ENCODE data around the gene MYOZ3. TPM values are rescaled to one million over a fixed set of nuclear protein-coding genes. Genes with fewer than 3 reads are reported as not detected.

MYOZ3 gene
- polyA plus RNA-seq, 1 donor from 2014 or later = not detected

DNA sequence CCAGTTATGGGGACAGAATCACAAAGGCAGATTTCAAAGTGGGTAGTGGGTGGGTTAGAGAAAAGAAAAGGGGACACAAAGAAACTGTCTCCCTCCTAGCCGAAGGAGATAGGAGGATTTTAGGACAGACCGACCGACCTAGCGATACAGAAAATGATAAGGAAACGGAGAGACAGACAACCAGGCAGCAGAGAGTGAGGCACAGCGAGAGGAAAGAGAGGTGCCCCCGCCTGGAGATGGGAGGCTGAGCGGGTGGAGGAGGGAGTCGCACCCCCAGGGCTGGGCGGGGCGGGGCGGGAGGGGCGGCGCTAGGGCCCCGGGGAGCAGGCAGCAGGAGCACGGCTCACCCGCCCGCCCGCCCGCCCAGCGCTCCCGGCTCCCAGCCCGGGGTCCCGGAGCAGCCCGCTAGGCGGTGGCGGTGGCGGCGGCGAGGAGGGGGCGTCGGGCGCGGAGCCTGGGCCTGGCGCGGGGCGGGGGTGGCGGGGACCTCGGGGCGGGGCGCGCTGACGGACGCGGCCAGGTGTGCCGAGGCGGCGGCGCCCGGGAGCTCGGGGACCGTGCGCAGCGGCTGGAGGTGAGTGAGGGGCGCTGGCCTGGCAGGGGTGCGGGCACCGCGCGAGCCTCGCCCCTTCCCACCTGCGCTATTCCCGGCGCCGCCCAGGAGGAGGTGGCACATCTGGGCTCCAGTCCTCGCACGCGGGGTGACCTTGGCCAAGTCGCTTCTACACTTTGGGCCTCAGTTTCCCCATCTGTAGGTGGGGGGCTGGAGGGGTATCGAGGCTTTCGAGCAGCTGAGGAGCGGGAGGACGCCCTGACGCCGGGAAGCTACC lies 36.5 kb upstream of the MYOZ3 start:
- Histone ChIP-seq H3K9me2 (ENCODE audit: insufficient read depth, low read length) (no peaks in the 10 kb centered on the region), H3K4me2 (ENCODE audit: low read length) (peak overlapping the region; percentile 55), H3K9me3 (ENCODE audit: low read length) (no peaks in the 10 kb centered on the region), H3K79me2 (replicated peaks; ENCODE audit: insufficient read depth, low read length) (no peaks in the 10 kb centered on the region), H3K27ac (ENCODE audit: low read length) (no peak overlapping the region), H3F3A (ENCODE audit: insufficient read depth, low read length, poor library complexity, severe bottlenecking) (no peaks in the 10 kb centered on the region), H4K20me1 (ENCODE audit: insufficient read depth) (no peaks in the 10 kb centered on the region), H3K4me3 (ENCODE audit: low read length) (peak overlapping the region; percentile 66), H3K27me3 (ENCODE audit: insufficient read depth, low read depth, low read length) (peaks cover 12% of the 10 kb centered on the region), H3K36me3 (ENCODE audit: insufficient read depth, low read length) (no peaks in the 10 kb centered on the region), H3K9ac (ENCODE audit: low read length) (peak overlapping the region; percentile 46), H2AFZ (ENCODE audit: low read depth, low read length) (no peak overlapping the region)
- no peak for TF ChIP-seq TAF1 (IDR thresholded peaks at IDR 0.05; ENCODE audit: low read depth)
- TF ChIP-seq EP300 (conservative IDR thresholded peaks at IDR 0.05; ENCODE audit: poor library complexity, severe bottlenecking) = no peak
- TF ChIP-seq EZH2 (IDR thresholded peaks at IDR 0.05; ENCODE audit: borderline replicate concordance, insufficient read depth, low read length, poor library complexity, severe bottlenecking) = no peak
- no peak for TF ChIP-seq RAD21 (conservative IDR thresholded peaks at IDR 0.05)
- no peak for TF ChIP-seq POLR2AphosphoS5 (IDR thresholded peaks at IDR 0.05)
- TF ChIP-seq CTCF (IDR thresholded peaks at IDR 0.05; ENCODE audit: poor library complexity, severe bottlenecking) = no peak
- TF ChIP-seq MXI1 (conservative IDR thresholded peaks at IDR 0.05; ENCODE audit: poor library complexity, severe bottlenecking) = no peak
- TF ChIP-seq REST (IDR thresholded peaks at IDR 0.05; ENCODE audit: borderline replicate concordance) = no peak
- TF ChIP-seq SMC3 (conservative IDR thresholded peaks at IDR 0.05; ENCODE audit: poor library complexity) = no peak

DNA sequence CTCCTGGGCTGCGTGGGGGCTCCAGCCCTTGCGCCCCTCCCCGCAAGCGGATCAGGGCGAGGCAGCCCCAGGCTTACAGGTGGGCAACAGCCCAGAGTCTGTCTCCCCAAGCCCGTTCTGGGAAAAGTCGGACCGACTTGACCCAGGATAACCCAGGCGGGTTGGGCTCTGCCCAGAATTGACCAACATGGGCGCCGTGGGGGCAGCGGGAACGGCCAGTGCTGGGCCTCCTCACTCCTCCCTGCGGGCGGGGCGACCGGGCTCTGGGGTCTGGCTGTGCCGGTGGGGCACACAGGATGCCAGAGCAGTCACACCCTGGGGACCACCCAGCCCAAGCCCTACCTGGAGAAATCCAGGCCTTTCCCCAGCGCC lies 35.9 kb upstream of the MYOZ3 start:
- Histone ChIP-seq H3F3A (ENCODE audit: insufficient read depth, low read length, poor library complexity, severe bottlenecking) (no peaks in the 10 kb centered on the region), H3K79me2 (replicated peaks; ENCODE audit: insufficient read depth, low read length) (no peaks in the 10 kb centered on the region), H3K27ac (ENCODE audit: low read length) (no peak overlapping the region), H3K9ac (ENCODE audit: low read length) (peak overlapping the region; percentile 46), H3K4me3 (ENCODE audit: low read length) (peak overlapping the region; percentile 66), H3K9me3 (ENCODE audit: low read length) (no peaks in the 10 kb centered on the region), H3K9me2 (ENCODE audit: insufficient read depth, low read length) (no peaks in the 10 kb centered on the region), H3K36me3 (ENCODE audit: insufficient read depth, low read length) (no peaks in the 10 kb centered on the region), H3K4me2 (ENCODE audit: low read length) (peak overlapping the region; percentile 55), H3K27me3 (ENCODE audit: insufficient read depth, low read depth, low read length) (peaks cover 12% of the 10 kb centered on the region), H4K20me1 (ENCODE audit: insufficient read depth) (no peaks in the 10 kb centered on the region), H2AFZ (ENCODE audit: low read depth, low read length) (no peak overlapping the region)
- TF ChIP-seq CTCF (IDR thresholded peaks at IDR 0.05; ENCODE audit: poor library complexity, severe bottlenecking) (no peak), POLR2AphosphoS5 (IDR thresholded peaks at IDR 0.05) (no peak), TAF1 (IDR thresholded peaks at IDR 0.05; ENCODE audit: low read depth) (peak; percentile 9), EP300 (conservative IDR thresholded peaks at IDR 0.05; ENCODE audit: poor library complexity, severe bottlenecking) (no peak)
